Endothelial cell of umbilical vein (primary cell): ENCODE measurements around the gene DUOXA2.

Experiments
- EZH2 ChIP-seq: IDR thresholded peaks from 2 replicates; pipeline ENCODE4 v1.6.1; 2012; ENCODE audit warnings: borderline replicate concordance, low read depth, mild to moderate bottlenecking, moderate library complexity, low read length, inconsistent platforms; ENCODE audit not compliant: severe bottlenecking
- POLR2A ChIP-seq: IDR thresholded peaks from 2 replicates; pipeline ENCODE4 v1.6.1; 2012; ENCODE audit warnings: low read depth, mild to moderate bottlenecking, control low read depth, low read length
- TF ChIP-seq, protein P1 (sequence below), 2 donors: IDR thresholded peaks; 1 replicate in 1 of 2; 2 replicates in 1 of 2; pipeline ENCODE4 v1.5.1; 2011; ENCODE audit warnings: low read length in 2 of 2, mild to moderate bottlenecking in 2 of 2, moderate library complexity in 2 of 2, control low read depth in 1 of 2, inconsistent platforms in 1 of 2, low read depth in 1 of 2; ENCODE audit not compliant: insufficient read depth in 1 of 2; ENCODE audit errors: extremely low read depth in 1 of 2

DNA sequence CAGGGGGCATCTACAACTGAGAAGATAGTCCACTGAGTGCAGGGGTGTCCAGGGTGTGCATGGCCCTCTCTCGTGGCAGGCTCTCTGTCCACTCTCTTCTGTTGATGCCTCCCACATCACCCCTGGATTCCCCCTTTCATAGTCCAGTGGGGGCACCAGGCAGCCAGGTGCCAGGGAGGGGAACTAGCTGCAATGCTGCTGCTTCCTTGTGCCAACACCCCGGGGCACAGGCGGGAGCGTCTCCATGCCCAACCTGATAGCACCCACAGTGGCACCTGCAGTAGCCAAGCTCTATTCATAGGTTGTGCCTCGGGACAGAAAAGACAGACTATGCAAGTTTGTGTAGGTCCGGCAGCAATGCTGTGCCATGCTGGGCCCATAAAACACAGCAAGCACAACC lies 11.9 kb upstream of the DUOXA2 start:
- TF ChIP-seq POLR2A (no peak), EZH2 (no peak)
- TF ChIP-seq, protein P1, sequence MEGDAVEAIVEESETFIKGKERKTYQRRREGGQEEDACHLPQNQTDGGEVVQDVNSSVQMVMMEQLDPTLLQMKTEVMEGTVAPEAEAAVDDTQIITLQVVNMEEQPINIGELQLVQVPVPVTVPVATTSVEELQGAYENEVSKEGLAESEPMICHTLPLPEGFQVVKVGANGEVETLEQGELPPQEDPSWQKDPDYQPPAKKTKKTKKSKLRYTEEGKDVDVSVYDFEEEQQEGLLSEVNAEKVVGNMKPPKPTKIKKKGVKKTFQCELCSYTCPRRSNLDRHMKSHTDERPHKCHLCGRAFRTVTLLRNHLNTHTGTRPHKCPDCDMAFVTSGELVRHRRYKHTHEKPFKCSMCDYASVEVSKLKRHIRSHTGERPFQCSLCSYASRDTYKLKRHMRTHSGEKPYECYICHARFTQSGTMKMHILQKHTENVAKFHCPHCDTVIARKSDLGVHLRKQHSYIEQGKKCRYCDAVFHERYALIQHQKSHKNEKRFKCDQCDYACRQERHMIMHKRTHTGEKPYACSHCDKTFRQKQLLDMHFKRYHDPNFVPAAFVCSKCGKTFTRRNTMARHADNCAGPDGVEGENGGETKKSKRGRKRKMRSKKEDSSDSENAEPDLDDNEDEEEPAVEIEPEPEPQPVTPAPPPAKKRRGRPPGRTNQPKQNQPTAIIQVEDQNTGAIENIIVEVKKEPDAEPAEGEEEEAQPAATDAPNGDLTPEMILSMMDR (IDR thresholded peaks at IDR 0.05; ENCODE audit: extremely low read depth in 1 of 2, insufficient read depth in 1 of 2, low read depth in 1 of 2, low read length in 2 of 2) = no peak
